B cell (primary cell): ENCODE measurements around the gene SLC30A7. TPM values are rescaled to one million over a fixed set of nuclear protein-coding genes. Genes with fewer than 3 reads are reported as not detected.
"Not testable (repeated sequence)": the region's sequence is repeated elsewhere in the genome, so short reads cannot be mapped to it uniquely, and the experiment has no call there.

ENCODE experiments used
- ATAC-seq: fragments of 200-7000 bp; cut with Tn5 transposase; one replicate; pipeline ENCODE4 v1.10.0; 2021; ENCODE audit warnings: low read depth, mild to moderate bottlenecking, moderate number of reproducible peaks, moderate library complexity
- CTCF ChIA-PET: fragments of 350-600 bp; sonication (Branson Sonifier 250); formaldehyde crosslinking; loops from one replicate; lab custom pipeline; 2021; ENCODE audit warnings: antibody characterized with exemption, inconsistent platforms; lab: Charles Lee
- POLR2A ChIA-PET: fragments of 350-600 bp; sonication (Branson Sonifier 250); formaldehyde crosslinking; loops from one replicate; lab custom pipeline; 2021; ENCODE audit warnings: antibody characterized with exemption; lab: Charles Lee
- DNase-seq: peaks from one replicate; pipeline ENCODE4 v3.0.0; 2013
- H2AFZ ChIP-seq: 2 replicates; pipeline ENCODE4 v1.6.1; 2012; ENCODE audit warnings: mild to moderate bottlenecking, low read depth, low read length; ENCODE audit not compliant: insufficient read depth, poor library complexity, severe bottlenecking
- H3K27ac ChIP-seq, 2 donors: 1 replicate in 1 of 2; 2 replicates in 1 of 2; pipeline ENCODE4 v1.5.1; 2012 to 2013; ENCODE audit warnings: low read length in 2 of 2, mild to moderate bottlenecking in 2 of 2, moderate library complexity in 1 of 2
- H3K27me3 ChIP-seq, 4 experiments: fragments of 200-600 bp in 1 of 4; sonication (generic) in 1 of 4; replicated peaks in 1 of 4; 1 replicate in 2 of 4; 2 replicates in 2 of 4; pipeline versions ENCODE4 v1.6.1 to v1.7.0; 2013 to 2016; ENCODE audit warnings: low read length in 3 of 4, mild to moderate bottlenecking in 2 of 4, mixed read lengths in 1 of 4, moderate library complexity in 1 of 4; ENCODE audit not compliant: insufficient read depth in 4 of 4, control insufficient read depth in 3 of 4; ENCODE audit errors: control extremely low read depth in 1 of 4
- H3K36me3 ChIP-seq, 2 experiments: replicated peaks in 1 of 2; 1 replicate in 1 of 2; 2 replicates in 1 of 2; pipeline versions ENCODE4 v1.6.1 to v1.7.1; 2013; ENCODE audit warnings: low read length in 1 of 2; ENCODE audit not compliant: insufficient read depth in 2 of 2, control insufficient read depth in 1 of 2; ENCODE audit errors: control extremely low read depth in 1 of 2, extremely low read depth in 1 of 2
- H3K4me1 ChIP-seq, 2 donors: fragments of 200-600 bp in 1 of 2; sonication (generic) in 1 of 2; 1 replicate in 1 of 2; 2 replicates in 1 of 2; pipeline versions ENCODE4 v1.5.1 to v1.6.1; 2013 to 2017; ENCODE audit warnings: low read length in 2 of 2; ENCODE audit not compliant: control insufficient read depth in 2 of 2, insufficient read depth in 2 of 2
- H3K4me2 ChIP-seq: replicated peaks from 2 replicates; pipeline ENCODE3; 2012; ENCODE audit warnings: mild to moderate bottlenecking, low read depth, low read length; ENCODE audit not compliant: poor library complexity, severe bottlenecking
- H3K4me3 ChIP-seq, 5 experiments: fragments of 200-600 bp in 1 of 5; sonication (generic) in 1 of 5; 1 replicate in 3 of 5; 2 replicates in 2 of 5; pipeline versions ENCODE4 v1.5.1 to v1.7.0; 2011 to 2016; ENCODE audit warnings: low read length in 4 of 5, mild to moderate bottlenecking in 4 of 5, low read depth in 2 of 5, control low read depth in 1 of 5, moderate library complexity in 1 of 5; ENCODE audit not compliant: insufficient read depth in 1 of 5; ENCODE audit errors: control extremely low read depth in 1 of 5, extremely low read depth in 1 of 5
- H3K79me2 ChIP-seq: fragments of 200-600 bp; sonication (generic); one replicate; pipeline ENCODE4 v1.6.0; 2016; ENCODE audit warnings: low read length; ENCODE audit not compliant: control insufficient read depth, insufficient read depth
- H3K9ac ChIP-seq: fragments of 200-600 bp; sonication (generic); 2 replicates; pipeline ENCODE4 v1.6.1; 2017; ENCODE audit warnings: mild to moderate bottlenecking, low read length, moderate library complexity
- H3K9me3 ChIP-seq, 3 donors: one replicate each; pipeline versions ENCODE4 v1.6.1 to v1.7.1; 2013; ENCODE audit warnings: low read length in 2 of 3; ENCODE audit not compliant: control insufficient read depth in 2 of 3, insufficient read depth in 1 of 3; ENCODE audit errors: control extremely low read depth in 1 of 3
- H4K20me1 ChIP-seq: 2 replicates; pipeline ENCODE4 v1.6.0; 2012; ENCODE audit warnings: mild to moderate bottlenecking, low read length; ENCODE audit not compliant: insufficient read depth, control insufficient read depth, poor library complexity, severe bottlenecking
- H3K27ac Mint-ChIP-seq: one replicate; pipeline ENCODE4 v1.8.0; 2021; ENCODE audit warnings: mixed read lengths
- H3K27me3 Mint-ChIP-seq: one replicate; pipeline ENCODE4 v1.8.0; 2021; ENCODE audit warnings: mixed read lengths
- H3K4me1 Mint-ChIP-seq: one replicate; pipeline ENCODE4 v1.8.0; 2021; ENCODE audit warnings: mixed read lengths
- H3K4me3 Mint-ChIP-seq: one replicate; pipeline ENCODE4 v1.8.0; 2021; ENCODE audit warnings: mixed read lengths
- H3K9me3 Mint-ChIP-seq: one replicate; pipeline ENCODE4 v1.8.0; 2022; ENCODE audit warnings: mixed read lengths; ENCODE audit not compliant: insufficient read depth
- CTCF ChIP-seq: fragments of 200-600 bp; IDR thresholded peaks from one replicate; pipeline ENCODE4 v1.8.0; 2022; ENCODE audit warnings: antibody characterized with exemption, mild to moderate bottlenecking
- EZH2 ChIP-seq: IDR thresholded peaks from 2 replicates; pipeline ENCODE4 v1.6.1; 2012; ENCODE audit warnings: borderline replicate concordance, low read depth, mild to moderate bottlenecking, moderate library complexity, low read length; ENCODE audit not compliant: insufficient read depth, poor library complexity, severe bottlenecking
- WGBS: methylation state at CpG from one replicate; pipeline ENCODE4 v1.1.5; 2013; ENCODE audit warnings: missing lambda C conversion rate; ENCODE audit not compliant: insufficient coverage; 5-methylcytosine and 5-hydroxymethylcytosine counted together
- intact Hi-C: fragments of 100-400 bp; cut with micrococcal nuclease; formaldehyde crosslinking; loops from one replicate; pipeline ENCODE4 v1.10.0; 2022
- polyA plus RNA-seq: library from polyadenylated mRNA; depleted of rRNA; stranded (reverse); fragments of >200 nt; gene quantifications from 2 replicates; pipeline ENCODE4 v1.2.3, GENCODE V29; 2012
- total RNA-seq, 2 donors: library from RNA; stranded (reverse); fragments of 120-200 nt in 1 of 2; gene quantifications; 1 replicate in 1 of 2; 2 replicates in 1 of 2; pipeline versions ENCODE4 v1.2.3 to v1.2.4, GENCODE V29; 2013 to 2022

Gene SLC30A7
- total and polyA plus RNA-seq, 2 donors (not counting 1 experiment from before 2014, with no cell fraction given): 5.2 to 28.6 TPM

- TF ChIP-seq CTCF (no peak), EZH2 (no peak)
- ATAC-seq (no peak), DNase-seq (no peak)
- no peak overlapping the region for H3K4me3 ChIP-seq
- H3K9ac ChIP-seq: no peak overlapping the region
- Mint-ChIP-seq H3K4me1 (no peaks in the 10 kb centered on the region), H3K27me3 (no peaks in the 10 kb centered on the region), H3K4me3 (no peak overlapping the region), H3K9me3 (no peaks in the 10 kb centered on the region), H3K27ac (no peak overlapping the region)
- H2AFZ ChIP-seq: no peak overlapping the region
- no peak overlapping the region for H3K4me2 ChIP-seq
- no peaks in the 10 kb centered on the region for H3K79me2 ChIP-seq
- no peak overlapping the region for H3K27ac ChIP-seq
- H3K9me3 ChIP-seq: no peaks in the 10 kb centered on the region
- H3K27me3 ChIP-seq: no peaks in the 10 kb centered on the region
- ChIA-PET CTCF (no interaction called here), POLR2A (no interaction called here)
- H3K4me1 ChIP-seq: no peaks in the 10 kb centered on the region
- H4K20me1 ChIP-seq: no peaks in the 10 kb centered on the region
- intact Hi-C loops: no loop called here
- H3K36me3 ChIP-seq: peaks cover 0 to 2% of the 10 kb centered on the region in 2 experiments
- 76% methylated on average over 2 of the region's 2 CpGs for WGBS
Measured at GRCh38 chr1:100882698-100883097, 13.2 kb upstream of the SLC30A7 start.

GRCh38 chr1:100883963-100884362, 11.9 kb upstream of the SLC30A7 start:
- no peak overlapping the region for H3K27ac Mint-ChIP-seq
- H2AFZ ChIP-seq: no peak overlapping the region
- no peaks in the 10 kb centered on the region for H3K79me2 ChIP-seq
- POLR2A ChIA-PET: no interaction called here
- no peaks in the 10 kb centered on the region for H4K20me1 ChIP-seq
- CTCF ChIA-PET: no interaction called here
- H3K27me3 Mint-ChIP-seq: no peaks in the 10 kb centered on the region
- ATAC-seq (no peak), DNase-seq (no peak)
- H3K4me1 ChIP-seq: no peaks in the 10 kb centered on the region
- no peaks in the 10 kb centered on the region for H3K9me3 Mint-ChIP-seq
- H3K27ac ChIP-seq: no peak overlapping the region
- H3K4me3 ChIP-seq: no peak overlapping the region
- H3K4me1 Mint-ChIP-seq: no peaks in the 10 kb centered on the region
- peaks cover 0 to 1% (median under 1%) of the 10 kb centered on the region in 3 donors for H3K9me3 ChIP-seq
- H3K9ac ChIP-seq: no peak overlapping the region
- intact Hi-C loops: no loop called here
- H3K36me3 ChIP-seq: peaks cover 0 to 2% of the 10 kb centered on the region in 2 experiments
- H3K4me2 ChIP-seq: no peak overlapping the region
- no peaks in the 10 kb centered on the region for H3K27me3 ChIP-seq
- no peak overlapping the region for H3K4me3 Mint-ChIP-seq
- TF ChIP-seq CTCF: no peak
- no peak for TF ChIP-seq EZH2
- 100% methylated on average over 2 of the region's 4 CpGs for WGBS

- H3K79me2 ChIP-seq, H2AFZ ChIP-seq, ATAC-seq, POLR2A ChIA-PET, H3K9me3 Mint-ChIP-seq, DNase-seq, H3K27me3 ChIP-seq, H3K27me3 Mint-ChIP-seq, H3K36me3 ChIP-seq, CTCF ChIA-PET, intact Hi-C loops, H3K27ac Mint-ChIP-seq, H3K4me3 Mint-ChIP-seq, H3K9ac ChIP-seq, H3K27ac ChIP-seq, H3K4me3 ChIP-seq, H3K4me1 Mint-ChIP-seq, H4K20me1 ChIP-seq, H3K4me1 ChIP-seq, H3K4me2 ChIP-seq: not testable (repeated sequence)
- peaks cover 1 to 16% (median 10%) of the 10 kb centered on the region in 3 donors for H3K9me3 ChIP-seq
- WGBS: 100% methylated on average over 1 of the region's 1 CpG
Measured at GRCh38 chr1:100889007-100889406, 6.9 kb upstream of the SLC30A7 start.
